Measurements from ENCODE around the gene BCAS3.

The BCAS3 gene

DNA sequence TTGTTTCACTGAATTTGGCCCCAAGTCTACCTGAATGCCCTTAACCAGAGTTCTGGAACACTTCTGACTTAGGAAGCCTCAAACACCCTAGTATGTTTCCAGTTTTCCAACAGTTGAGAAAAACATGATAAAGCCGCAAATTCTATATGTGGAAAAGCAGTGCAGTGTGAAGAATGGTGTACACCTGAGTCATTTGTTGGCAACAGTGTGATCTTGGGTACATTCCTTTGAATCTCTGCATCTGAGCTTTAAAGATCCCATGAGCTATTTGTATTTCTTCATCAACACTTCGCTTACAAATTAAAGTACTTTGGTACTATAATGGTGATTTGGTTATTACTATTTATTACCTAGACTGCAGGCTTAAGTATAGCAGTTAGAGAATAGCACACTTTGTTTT is 628.4 kb downstream of the BCAS3 start:
- Histone ChIP-seq H3K4me1 (no peaks in the 10 kb centered on the region), H3K9ac (no peak overlapping the region)
- TF ChIP-seq, protein P1, sequence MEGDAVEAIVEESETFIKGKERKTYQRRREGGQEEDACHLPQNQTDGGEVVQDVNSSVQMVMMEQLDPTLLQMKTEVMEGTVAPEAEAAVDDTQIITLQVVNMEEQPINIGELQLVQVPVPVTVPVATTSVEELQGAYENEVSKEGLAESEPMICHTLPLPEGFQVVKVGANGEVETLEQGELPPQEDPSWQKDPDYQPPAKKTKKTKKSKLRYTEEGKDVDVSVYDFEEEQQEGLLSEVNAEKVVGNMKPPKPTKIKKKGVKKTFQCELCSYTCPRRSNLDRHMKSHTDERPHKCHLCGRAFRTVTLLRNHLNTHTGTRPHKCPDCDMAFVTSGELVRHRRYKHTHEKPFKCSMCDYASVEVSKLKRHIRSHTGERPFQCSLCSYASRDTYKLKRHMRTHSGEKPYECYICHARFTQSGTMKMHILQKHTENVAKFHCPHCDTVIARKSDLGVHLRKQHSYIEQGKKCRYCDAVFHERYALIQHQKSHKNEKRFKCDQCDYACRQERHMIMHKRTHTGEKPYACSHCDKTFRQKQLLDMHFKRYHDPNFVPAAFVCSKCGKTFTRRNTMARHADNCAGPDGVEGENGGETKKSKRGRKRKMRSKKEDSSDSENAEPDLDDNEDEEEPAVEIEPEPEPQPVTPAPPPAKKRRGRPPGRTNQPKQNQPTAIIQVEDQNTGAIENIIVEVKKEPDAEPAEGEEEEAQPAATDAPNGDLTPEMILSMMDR (IDR thresholded peaks at IDR 0.05) = no peak

DNA sequence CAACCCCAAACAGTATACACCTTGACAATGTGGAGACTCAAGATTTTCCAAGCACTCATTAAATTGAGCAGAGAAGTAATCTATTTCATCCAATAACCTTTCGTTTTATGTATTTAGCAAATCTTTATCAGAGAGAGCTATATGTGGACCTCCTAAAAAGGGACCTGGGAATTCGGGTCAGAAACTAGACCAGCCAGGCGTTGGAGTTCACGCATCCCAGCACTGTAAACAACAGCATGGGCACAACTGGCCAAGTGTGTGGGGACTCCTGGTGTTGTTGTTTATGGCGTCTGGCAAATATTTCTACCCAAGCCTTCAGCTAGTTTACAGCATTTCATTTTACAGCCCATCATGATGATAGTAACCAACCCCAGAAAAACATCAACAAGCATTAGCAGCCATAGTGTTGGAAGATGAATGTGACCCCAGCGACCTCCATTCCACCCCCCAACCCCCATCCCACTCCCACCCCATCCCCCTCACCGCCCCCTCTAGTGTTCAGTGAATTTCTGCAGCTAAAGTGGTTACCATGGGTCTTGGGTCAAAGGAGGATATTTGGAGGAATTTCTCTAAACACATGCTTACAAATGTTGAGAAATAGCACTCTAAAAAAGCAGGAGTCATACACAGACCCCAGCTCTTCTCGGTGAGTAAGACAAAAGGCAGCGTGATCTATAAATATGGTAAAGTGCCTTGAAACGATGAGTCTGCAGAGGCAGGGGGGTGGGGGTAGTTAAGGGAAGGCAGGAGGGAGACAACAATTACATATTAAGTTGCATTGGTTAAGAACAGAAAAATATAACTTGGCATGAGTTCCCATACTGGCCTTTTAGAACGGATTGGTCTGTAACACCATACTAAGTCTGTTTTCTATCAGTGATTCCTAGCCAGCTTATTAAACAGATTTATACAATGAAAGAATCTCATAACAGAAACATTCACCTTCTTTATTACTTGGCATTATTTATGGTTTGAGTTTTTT is 630.5 kb downstream of the BCAS3 start:
- Histone ChIP-seq H3K27me3 (ENCODE audit: control insufficient read depth, insufficient read depth, low read length) (no peaks in the 10 kb centered on the region), H3K36me3 (ENCODE audit: control insufficient read depth, insufficient read depth, low read length) (no peaks in the 10 kb centered on the region), H3K9me3 (ENCODE audit: control insufficient read depth, low read length) (no peaks in the 10 kb centered on the region), H3K4me2 (ENCODE audit: low read length) (no peak overlapping the region), H2AFZ (no peak overlapping the region), H3K4me1 (no peaks in the 10 kb centered on the region), H3K4me3 (ENCODE audit: low read depth, low read length) (no peak overlapping the region), H3K27ac (no peak overlapping the region), H3K79me2 (no peaks in the 10 kb centered on the region), H3K9ac (no peak overlapping the region)
- TF ChIP-seq, protein P1 (IDR thresholded peaks at IDR 0.05) = no peak

More for the DNA sequence above, 628.4 kb downstream of the BCAS3 start:
- Histone ChIP-seq H3K9me3 (ENCODE audit: control insufficient read depth, low read length) (no peaks in the 10 kb centered on the region), H2AFZ (no peak overlapping the region), H3K36me3 (ENCODE audit: control insufficient read depth, insufficient read depth, low read length) (no peaks in the 10 kb centered on the region), H3K27ac (no peak overlapping the region), H3K79me2 (no peaks in the 10 kb centered on the region), H3K4me2 (ENCODE audit: low read length) (no peak overlapping the region), H3K4me3 (ENCODE audit: low read depth, low read length) (no peak overlapping the region), H3K27me3 (ENCODE audit: control insufficient read depth, insufficient read depth, low read length) (no peaks in the 10 kb centered on the region)

DNA sequence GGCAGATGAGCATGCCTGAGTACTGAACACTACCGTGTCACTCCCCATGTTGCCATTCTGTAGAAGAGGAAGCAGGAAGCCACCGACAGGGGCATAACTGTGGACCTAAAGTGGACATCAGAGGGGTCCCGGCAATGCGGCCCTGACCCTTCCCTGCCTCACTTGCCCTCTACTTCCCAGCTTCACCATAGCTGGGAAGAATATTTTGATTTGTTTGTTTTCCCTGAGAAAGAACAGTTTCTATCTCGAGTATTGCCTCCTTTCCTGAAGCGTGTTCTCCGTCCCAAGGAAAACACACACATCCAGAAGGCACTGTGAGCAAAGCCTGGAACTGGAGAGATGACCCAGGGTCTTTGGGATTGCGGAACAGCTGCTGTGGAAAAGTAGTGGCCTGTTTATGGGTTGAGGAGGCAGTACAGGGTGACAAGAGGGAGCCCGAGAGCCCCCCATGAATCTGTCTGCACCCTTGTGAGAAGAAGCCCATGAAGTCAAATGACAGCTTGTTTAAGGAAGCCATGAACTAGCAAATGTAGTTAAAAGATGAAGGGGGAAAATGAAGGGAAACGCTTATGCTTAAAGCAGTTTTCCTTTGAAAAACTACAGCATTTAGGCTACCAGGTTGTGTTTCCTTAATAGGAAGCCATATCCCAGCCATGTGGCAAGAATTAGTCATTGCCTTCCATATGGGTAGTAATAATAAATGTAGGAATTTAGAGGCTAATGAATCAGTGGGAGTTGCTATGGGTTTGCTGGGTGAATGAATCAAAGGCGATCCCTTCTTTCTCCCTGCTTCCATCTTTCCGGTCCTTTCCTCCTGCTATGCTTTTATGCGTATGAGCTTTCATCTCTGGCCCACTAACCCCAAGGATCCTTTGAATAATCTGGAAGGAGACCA is 632.0 kb downstream of the BCAS3 start:
- no peak overlapping the region for H3K9ac ChIP-seq
- H3K36me3 ChIP-seq (ENCODE audit: control insufficient read depth, insufficient read depth, low read length) = no peaks in the 10 kb centered on the region
- H3K4me1 ChIP-seq = no peaks in the 10 kb centered on the region
- H3K27ac ChIP-seq = no peak overlapping the region
- H3K79me2 ChIP-seq = no peaks in the 10 kb centered on the region
- H3K4me3 ChIP-seq (ENCODE audit: low read depth, low read length) = no peak overlapping the region
- H3K9me3 ChIP-seq (ENCODE audit: control insufficient read depth, low read length) = no peaks in the 10 kb centered on the region
- H3K4me2 ChIP-seq (ENCODE audit: low read length) = no peak overlapping the region
- no peak overlapping the region for H2AFZ ChIP-seq
- no peaks in the 10 kb centered on the region for H3K27me3 ChIP-seq (ENCODE audit: control insufficient read depth, insufficient read depth, low read length)
- TF ChIP-seq, protein P1 (IDR thresholded peaks at IDR 0.05) = no peak

DNA sequence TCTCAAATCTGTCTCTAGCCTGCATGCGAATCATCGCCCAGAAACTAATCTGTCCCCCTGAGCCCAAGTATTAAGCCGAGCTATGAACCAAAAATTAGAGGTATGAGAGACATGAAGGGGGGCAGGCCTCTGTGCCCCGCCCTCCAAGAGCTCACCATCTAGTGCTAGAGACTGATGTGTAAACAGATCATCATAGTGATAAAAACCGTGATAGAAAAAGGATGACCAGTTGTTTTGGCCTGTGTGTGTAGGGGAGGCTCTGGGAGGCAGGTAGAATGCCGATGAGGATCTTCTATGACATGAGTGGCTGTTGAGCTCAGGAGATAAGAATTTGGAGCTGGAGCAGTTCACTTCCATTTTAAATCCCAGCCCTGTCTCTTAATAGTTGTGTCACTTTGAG is 632.9 kb downstream of the BCAS3 start:
- Histone ChIP-seq H3K79me2 (no peaks in the 10 kb centered on the region), H3K4me3 (ENCODE audit: low read depth, low read length) (no peak overlapping the region), H3K4me1 (no peaks in the 10 kb centered on the region), H3K27ac (no peak overlapping the region), H3K27me3 (ENCODE audit: control insufficient read depth, insufficient read depth, low read length) (no peaks in the 10 kb centered on the region), H3K9ac (no peak overlapping the region), H3K36me3 (ENCODE audit: control insufficient read depth, insufficient read depth, low read length) (no peaks in the 10 kb centered on the region), H2AFZ (no peak overlapping the region), H3K4me2 (ENCODE audit: low read length) (no peak overlapping the region), H3K9me3 (ENCODE audit: control insufficient read depth, low read length) (no peaks in the 10 kb centered on the region)
- TF ChIP-seq, protein P1 (IDR thresholded peaks at IDR 0.05) = no peak
